ENCODE measurements around the gene MACC1.

MACC1 gene

DNA sequence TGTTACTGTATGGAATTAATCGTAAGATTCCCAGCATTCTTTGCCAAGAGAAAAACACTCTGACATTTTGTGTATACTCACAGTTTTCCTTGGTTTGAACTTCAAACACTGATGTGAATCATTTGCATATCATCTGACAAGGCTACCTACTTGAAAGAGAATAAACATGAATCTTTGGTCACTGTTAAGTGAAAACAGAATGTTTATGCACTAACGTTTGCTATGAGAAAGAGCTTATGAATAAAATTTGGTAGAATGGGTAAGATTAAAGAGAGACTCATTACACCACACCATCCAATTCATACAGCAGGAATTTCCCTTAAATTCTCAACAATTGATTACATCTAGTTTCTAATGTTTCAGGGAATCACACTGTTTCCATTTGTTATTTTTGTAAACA is 46.6 kb downstream of the MACC1 start:
- in situ Hi-C loops (cut with MboI; ENCODE audit: low pct_unique_long_range_greater_than_20kb, low sequenced_read_pairs, unreplicated experiment) = loop anchor here (25.0 kb wide), 2 partner anchors 183 to 408 kb away; partner anchors contain the start of gene TMEM196
- TF ChIP-seq, protein P1, sequence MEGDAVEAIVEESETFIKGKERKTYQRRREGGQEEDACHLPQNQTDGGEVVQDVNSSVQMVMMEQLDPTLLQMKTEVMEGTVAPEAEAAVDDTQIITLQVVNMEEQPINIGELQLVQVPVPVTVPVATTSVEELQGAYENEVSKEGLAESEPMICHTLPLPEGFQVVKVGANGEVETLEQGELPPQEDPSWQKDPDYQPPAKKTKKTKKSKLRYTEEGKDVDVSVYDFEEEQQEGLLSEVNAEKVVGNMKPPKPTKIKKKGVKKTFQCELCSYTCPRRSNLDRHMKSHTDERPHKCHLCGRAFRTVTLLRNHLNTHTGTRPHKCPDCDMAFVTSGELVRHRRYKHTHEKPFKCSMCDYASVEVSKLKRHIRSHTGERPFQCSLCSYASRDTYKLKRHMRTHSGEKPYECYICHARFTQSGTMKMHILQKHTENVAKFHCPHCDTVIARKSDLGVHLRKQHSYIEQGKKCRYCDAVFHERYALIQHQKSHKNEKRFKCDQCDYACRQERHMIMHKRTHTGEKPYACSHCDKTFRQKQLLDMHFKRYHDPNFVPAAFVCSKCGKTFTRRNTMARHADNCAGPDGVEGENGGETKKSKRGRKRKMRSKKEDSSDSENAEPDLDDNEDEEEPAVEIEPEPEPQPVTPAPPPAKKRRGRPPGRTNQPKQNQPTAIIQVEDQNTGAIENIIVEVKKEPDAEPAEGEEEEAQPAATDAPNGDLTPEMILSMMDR (IDR thresholded peaks at IDR 0.05; ENCODE audit: extremely low read depth, insufficient read depth, missing control alignments) = no peak
- no peak for DNase-seq (ENCODE audit: low spot score)

DNA sequence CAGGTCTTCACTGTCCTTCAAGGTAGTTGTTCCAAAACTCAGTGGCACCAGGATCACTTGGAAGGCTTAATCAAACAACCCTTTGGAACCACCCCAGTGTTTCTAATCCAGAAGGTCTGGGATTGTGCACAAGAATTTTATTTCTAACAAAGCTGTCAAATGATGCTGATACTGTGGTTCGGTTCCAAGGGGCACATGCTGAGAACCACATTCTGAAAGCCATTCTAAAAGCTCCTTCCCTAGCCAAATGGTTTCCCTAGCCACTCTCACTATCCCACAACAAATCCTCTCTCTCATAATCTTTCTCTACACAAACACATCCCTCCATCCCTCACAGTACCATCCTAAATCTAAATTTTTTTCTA is 52.1 kb downstream of the MACC1 start:
- TF ChIP-seq, protein P1 (IDR thresholded peaks at IDR 0.05; ENCODE audit: extremely low read depth, insufficient read depth, missing control alignments) = no peak
- in situ Hi-C loops (cut with MboI; ENCODE audit: low pct_unique_long_range_greater_than_20kb, low sequenced_read_pairs, unreplicated experiment) = loop anchor here (25.0 kb wide), 2 partner anchors 178 to 403 kb away; partner anchors contain the start of gene TMEM196

DNA sequence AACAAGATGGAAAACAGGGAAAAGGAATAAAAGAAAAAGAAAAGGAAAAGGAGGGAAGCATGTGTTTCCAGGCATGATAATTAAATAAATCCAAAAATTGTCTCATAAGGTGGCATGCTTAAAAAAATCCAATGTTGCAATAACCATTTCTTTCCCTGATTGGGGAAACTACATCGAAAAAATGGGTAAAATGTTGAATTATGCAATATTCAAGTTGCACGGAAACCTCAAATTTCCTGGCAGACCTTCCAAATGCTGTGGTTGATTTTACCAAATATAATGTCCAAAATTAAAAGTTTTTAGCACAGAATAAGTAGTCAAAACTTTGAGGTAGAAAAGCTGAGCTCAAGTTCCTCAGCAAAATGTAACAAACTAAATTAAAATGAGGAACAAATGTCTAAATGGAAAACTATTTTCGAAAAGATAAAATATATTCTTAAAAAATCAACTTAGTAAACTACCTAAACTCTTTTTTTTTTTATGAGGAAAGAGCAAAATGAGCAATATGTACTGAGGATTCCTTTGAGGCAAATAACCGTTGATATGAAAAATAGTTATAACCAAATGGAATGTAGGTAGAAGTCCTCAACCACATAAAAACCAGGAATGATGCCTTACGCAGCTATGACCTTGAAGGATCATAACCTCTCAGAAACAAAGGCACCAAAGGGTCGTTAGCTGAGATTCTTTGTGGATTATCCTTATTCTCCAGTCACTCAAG is 52.6 kb downstream of the MACC1 start:
- no peak for DNase-seq (ENCODE audit: low spot score)
- in situ Hi-C loops (cut with MboI; ENCODE audit: low pct_unique_long_range_greater_than_20kb, low sequenced_read_pairs, unreplicated experiment) = loop anchor here (25.0 kb wide), 2 partner anchors 177 to 402 kb away; partner anchors contain the start of gene TMEM196
- TF ChIP-seq, protein P1 (IDR thresholded peaks at IDR 0.05; ENCODE audit: extremely low read depth, insufficient read depth, missing control alignments) = no peak

More for the DNA sequence above, 52.1 kb downstream of the MACC1 start:
- no peak for DNase-seq (ENCODE audit: low spot score)

GRCh38 chr7:20162665-20163064 is 54.5 kb downstream of the MACC1 start:
- in situ Hi-C loops (cut with MboI; ENCODE audit: low pct_unique_long_range_greater_than_20kb, low sequenced_read_pairs, unreplicated experiment) = loop anchor here (25.0 kb wide), 2 partner anchors 175 to 400 kb away; partner anchors contain the start of gene TMEM196
- TF ChIP-seq, protein P1 (IDR thresholded peaks at IDR 0.05; ENCODE audit: extremely low read depth, insufficient read depth, missing control alignments) = no peak
- DNase-seq (ENCODE audit: low spot score) = no peak

DNA sequence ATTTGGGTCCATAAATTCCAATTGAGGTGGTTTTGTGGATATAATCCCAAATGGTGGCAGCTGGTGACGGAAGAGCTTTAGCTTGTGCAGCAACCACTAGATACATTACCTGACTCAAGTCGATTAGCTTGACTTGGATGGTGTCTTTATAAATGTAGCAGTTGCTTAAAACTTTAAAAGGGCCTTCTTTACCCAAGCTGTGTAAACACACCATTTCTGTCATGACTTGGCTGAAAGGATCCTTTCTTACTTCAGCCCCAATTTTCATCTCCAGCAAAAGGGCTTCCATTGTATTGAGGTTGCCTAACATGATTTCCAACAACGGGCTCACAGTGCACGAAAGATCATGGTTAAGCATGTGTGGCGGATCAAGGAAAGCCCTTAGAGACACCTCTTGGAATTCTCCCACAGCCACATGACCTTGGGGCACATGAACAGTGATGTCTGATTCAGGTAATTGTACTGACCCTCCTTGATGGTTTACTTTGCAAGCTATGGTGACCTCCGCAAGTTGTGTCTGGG is 57.9 kb downstream of the MACC1 start:
- in situ Hi-C loops (cut with MboI; ENCODE audit: low pct_unique_long_range_greater_than_20kb, low sequenced_read_pairs, unreplicated experiment) = loop anchor here (25.0 kb wide), 2 partner anchors 172 to 397 kb away; partner anchors contain the start of gene TMEM196
- DNase-seq (ENCODE audit: low spot score) = no peak
- TF ChIP-seq, protein P1 (IDR thresholded peaks at IDR 0.05; ENCODE audit: extremely low read depth, insufficient read depth, missing control alignments) = no peak

DNA sequence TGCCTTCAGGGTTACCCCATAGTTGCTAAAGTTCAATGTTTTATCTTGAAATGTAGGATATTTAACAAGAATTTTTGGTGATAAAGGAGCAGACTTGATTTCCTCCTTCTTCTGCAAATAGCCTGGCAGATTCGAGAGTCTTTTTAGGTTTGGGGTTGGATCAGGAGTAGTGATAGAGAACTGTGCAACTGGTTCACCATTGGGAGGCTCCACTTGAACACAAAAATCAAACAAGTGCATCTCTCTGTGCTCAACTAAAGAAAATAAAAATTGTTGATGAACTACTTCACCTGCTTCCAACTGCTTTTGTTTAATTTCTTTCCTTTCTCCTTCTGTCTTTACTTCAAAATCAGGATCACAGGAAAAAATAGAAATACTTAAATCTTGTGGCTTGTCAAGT is 58.5 kb downstream of the MACC1 start:
- in situ Hi-C loops (cut with MboI; ENCODE audit: low pct_unique_long_range_greater_than_20kb, low sequenced_read_pairs, unreplicated experiment) = loop anchor here (25.0 kb wide), 2 partner anchors 171 to 396 kb away; partner anchors contain the start of gene TMEM196
- TF ChIP-seq, protein P1 (IDR thresholded peaks at IDR 0.05; ENCODE audit: extremely low read depth, insufficient read depth, missing control alignments) = peak; percentile 42
- DNase-seq (ENCODE audit: low spot score) = no peak

All from GM13977 (cell line).